K562 (cell line): ENCODE data around the gene CD248. TPM values are rescaled to one million over a fixed set of nuclear protein-coding genes. Genes with fewer than 3 reads are reported as not detected.

ENCODE experiments used
- ATAC-seq: fragments of 200-7000 bp; cut with Tn5 transposase; 3 replicates; pipeline ENCODE4 v1.9.1; 2020; ENCODE audit warnings: moderate library complexity
- BruUV-seq: library from RNA; stranded (reverse); fragments of 400-500 nt; replicated peaks from 2 replicates; lab custom pipeline; 2021; lab: Mats Ljungman, UMichigan
- CTCF ChIA-PET: fragments of 300-600 bp; formaldehyde crosslinking; extraction: SDS; loops from one replicate; lab custom pipeline; 2021; ENCODE audit warnings: low intra/inter-chr PET ratio; lab: Yijun Ruan, JAX
- POLR2A ChIA-PET: fragments of 300-600, 350-650 bp; sonication (Branson Sonifier 250); formaldehyde crosslinking; extraction: SDS; loops from one replicate; lab custom pipeline; 2021; ENCODE audit warnings: antibody characterized with exemption, inconsistent platforms; lab: Yijun Ruan, JAX
- DNase-seq, 4 experiments: peaks; one replicate each; pipeline versions ENCODE4 v3.0.0 to v3.0.0-alpha.2; 2011 to 2018; ENCODE audit warnings: low spot score in 3 of 4, mixed read lengths in 3 of 4; ENCODE audit errors: extremely low read depth in 1 of 4
- FAIRE-seq: peaks from 2 replicates; lab custom pipeline; 2011; peaks lifted over from hg19 to GRCh38; lab: Jason Lieb, UNC
- H2AFZ ChIP-seq: 2 replicates; pipeline ENCODE4 v1.6.0; 2011; ENCODE audit warnings: low read depth, low read length, control low read depth, inconsistent platforms
- H3K27ac ChIP-seq: fragments of 200-600 bp; 3 replicates; pipeline ENCODE4 v1.8.0; 2011; ENCODE audit warnings: low read depth, mild to moderate bottlenecking, control low read depth, inconsistent platforms, low read length, moderate library complexity, mixed read lengths; ENCODE audit errors: extremely low read depth
- H3K27me3 ChIP-seq, 2 experiments: fragments of 300-600 bp in 1 of 2; 2 replicates in 1 of 2; 3 replicates in 1 of 2; pipeline versions ENCODE4 v1.6.0 to v1.8.0; 2011; ENCODE audit warnings: inconsistent platforms in 2 of 2, low read length in 2 of 2, mild to moderate bottlenecking in 1 of 2, mixed read lengths in 1 of 2, moderate library complexity in 1 of 2; ENCODE audit not compliant: control insufficient read depth in 2 of 2, insufficient read depth in 2 of 2
- H3K36me3 ChIP-seq: fragments of 300-600 bp; 3 replicates; pipeline ENCODE4 v1.8.0; 2011; ENCODE audit warnings: mild to moderate bottlenecking, low read length, inconsistent platforms; ENCODE audit not compliant: control insufficient read depth, insufficient read depth
- H3K4me1 ChIP-seq, 2 experiments: fragments of 200-600 bp in 1 of 2; replicated peaks in 1 of 2; 2 replicates in 1 of 2; 3 replicates in 1 of 2; pipeline versions ENCODE4 v1.5.1 to v1.8.0; 2011; ENCODE audit warnings: inconsistent platforms in 2 of 2, low read length in 2 of 2, mild to moderate bottlenecking in 1 of 2, mixed read lengths in 1 of 2, moderate library complexity in 1 of 2; ENCODE audit not compliant: control insufficient read depth in 2 of 2, insufficient read depth in 2 of 2
- H3K4me2 ChIP-seq: 2 replicates; pipeline ENCODE4 v1.6.1; 2011; ENCODE audit warnings: low read length, control low read depth, inconsistent platforms, mixed read lengths; ENCODE audit not compliant: insufficient read depth
- H3K4me3 ChIP-seq: fragments of 200-600 bp; sonication (generic), shearing (Covaris generic); 2 replicates; pipeline ENCODE4 v1.5.1; 2016; ENCODE audit warnings: control low read depth, inconsistent platforms
- H3K79me2 ChIP-seq: fragments of 200-600 bp; 3 replicates; pipeline ENCODE4 v1.8.0; 2011; ENCODE audit warnings: low read length, inconsistent platforms; ENCODE audit not compliant: control insufficient read depth, insufficient read depth
- H3K9ac ChIP-seq, 2 experiments: 2 replicates each; pipeline versions ENCODE4 v1.6.0 to v1.6.1; 2011; ENCODE audit warnings: low read depth in 2 of 2, low read length in 2 of 2, control low read depth in 1 of 2, inconsistent platforms in 1 of 2, mild to moderate bottlenecking in 1 of 2, mixed read lengths in 1 of 2; ENCODE audit not compliant: insufficient read depth in 1 of 2
- H3K9me1 ChIP-seq: one replicate; pipeline ENCODE4 v1.6.0; 2011; ENCODE audit warnings: inconsistent platforms, mild to moderate bottlenecking, low read length, moderate library complexity; ENCODE audit not compliant: control insufficient read depth, insufficient read depth
- H3K9me3 ChIP-seq: replicated peaks from 2 replicates; pipeline ENCODE4 v1.5.1; 2011; ENCODE audit warnings: low read depth, low read length, inconsistent platforms; ENCODE audit not compliant: control insufficient read depth, insufficient read depth
- H4K20me1 ChIP-seq: replicated peaks from 2 replicates; pipeline ENCODE4 v1.6.1; 2011; ENCODE audit warnings: low read length, inconsistent platforms, mixed read lengths; ENCODE audit not compliant: control insufficient read depth, insufficient read depth
- ATF3 ChIP-seq, 2 experiments: fragments of 450-650 bp in 1 of 2; sonication (generic) in 1 of 2; formaldehyde crosslinking in 1 of 2; IDR thresholded peaks in 1 of 2; conservative IDR thresholded peaks in 1 of 2; 2 replicates each; pipeline versions ENCODE4 v1.6.1 to v1.8.1; 2016 to 2023; ENCODE audit warnings: mild to moderate bottlenecking in 2 of 2, moderate library complexity in 2 of 2, inconsistent platforms in 1 of 2, missing genetic modification reagents in 1 of 2
- CEBPB ChIP-seq: fragments of 450-650 bp; IDR thresholded peaks from 2 replicates; pipeline ENCODE4 v1.6.1; 2016; ENCODE audit warnings: missing genetic modification characterization, missing compliant biosample characterization
- EP300 ChIP-seq: IDR thresholded peaks from 2 replicates; pipeline ENCODE4 v1.6.1; 2012; ENCODE audit warnings: low read length, improper control_type of control experiment
- IRF9 ChIP-seq: fragments of 450-650 bp; IDR thresholded peaks from 2 replicates; pipeline ENCODE4 v1.6.1; 2016; ENCODE audit warnings: missing biosample characterization, missing genetic modification characterization
- LARP7 ChIP-seq: fragments of 450-650 bp; IDR thresholded peaks from 2 replicates; pipeline ENCODE4 v1.6.1; 2016
- MAFG ChIP-seq: fragments of 450-650 bp; conservative IDR thresholded peaks from 2 replicates; pipeline ENCODE4 v1.6.1; 2016; ENCODE audit warnings: missing genetic modification characterization, missing compliant biosample characterization
- SREBF1 ChIP-seq: fragments of 150-350 bp; IDR thresholded peaks from 2 replicates; pipeline ENCODE4 v1.6.1; 2014; ENCODE audit warnings: antibody characterized with exemption, low read depth, low read length, borderline replicate concordance
- ZNF24 ChIP-seq: fragments of 450-650 bp; IDR thresholded peaks from 2 replicates; pipeline ENCODE4 v1.6.1; 2016
- ZNF316 ChIP-seq: fragments of 450-650 bp; IDR thresholded peaks from 2 replicates; pipeline ENCODE4 v1.6.1; 2016
- ZNF740 ChIP-seq, 3 experiments: fragments of 200-800 bp in 1 of 3; sonication (Bioruptor generic) in 1 of 3; sonication (generic) in 1 of 3; formaldehyde crosslinking in 1 of 3; IDR thresholded peaks; 2 replicates each; pipeline versions ENCODE4 v1.6.1 to v1.8.0; 2016 to 2022; ENCODE audit warnings: mild to moderate bottlenecking in 2 of 3, missing compliant biosample characterization in 2 of 3, missing genetic modification characterization in 2 of 3, missing genetic modification reagents in 1 of 3
- WGBS: fragments of 100-300 bp; shearing (Covaris generic); methylation state at CpG from one replicate; pipeline ENCODE4 v1.1.6; 2016; ENCODE audit warnings: low coverage, mixed read lengths; ENCODE audit not compliant: insufficient coverage; ENCODE audit errors: missing lambda C conversion rate; 5-methylcytosine and 5-hydroxymethylcytosine counted together
- in situ Hi-C: fragments of 300-500 bp; cut with MboI; formaldehyde crosslinking; loops from 4 replicates; pipeline ENCODE4 v1.15.0; 2018; ENCODE audit warnings: inconsistent platforms, mixed read lengths
- intact Hi-C: fragments of 100-400 bp; cut with micrococcal nuclease; formaldehyde crosslinking; loops from 2 replicates; pipeline ENCODE4 v1.14.2; 2022
- polyA plus RNA-seq, 8 experiments: library from polyadenylated mRNA; depleted of rRNA in 4 of 8; stranded (reverse) in 5 of 8; unstranded in 3 of 8; fragments of >200 nt; fragmentation: Nextera tagmentation in 2 of 8; fragmentation: Illumina TruSeq in 1 of 8; extraction: Ambion mirVana in 2 of 8; extraction: Trizol in 1 of 8; gene quantifications; 2 replicates each; pipeline versions ENCODE4 v1.2.1 to v1.2.3, GENCODE V29; 2011 to 2014; ENCODE audit warnings: inconsistent platforms in 1 of 8, missing spikeins in 1 of 8
- total RNA-seq, 7 experiments: library from RNA; depleted of rRNA in 6 of 7; stranded (reverse); fragments of >200 nt in 6 of 7; fragmentation: Illumina TruSeq in 2 of 7; extraction: Trizol in 2 of 7; gene quantifications; 2 replicates each; pipeline versions ENCODE4 v1.2.1 to v1.2.3, GENCODE V29; 2011 to 2021; ENCODE audit warnings: low replicate concordance in 1 of 7

The CD248 gene
- total and polyA plus RNA-seq, 9 of the 15 experiments (the other 6 are each of a cell fraction or from before 2014, with no cell fraction given): 0.09 TPM; not detected in 8

GRCh38 chr11:66318600-66318970 is 1.7 kb upstream of the CD248 start:
- ATAC-seq: no peak
- in situ Hi-C loops: no loop called here
- H3K4me1 ChIP-seq: peaks cover 0 to 52% of the 10 kb centered on the region in 2 experiments; a peak in 3 of 5 replicates
- H3K4me2 ChIP-seq: no peak overlapping the region
- BruUV-seq: no TSS peak
- H3K27me3 ChIP-seq: no peaks in the 10 kb centered on the region
- ChIA-PET CTCF (no interaction called here), POLR2A (interaction anchor here (0.6 to 1.0 kb wide), 2 partner anchors 15 to 17 kb away, joined by 3 read pairs; no protein-coding TSS in a partner anchor)
- no peak overlapping the region for H3K27ac ChIP-seq
- no peak overlapping the region for H3K9ac ChIP-seq
- H3K79me2 ChIP-seq: no peaks in the 10 kb centered on the region
- no peak for TF ChIP-seq SREBF1
- TF ChIP-seq LARP7: no peak
- H3K9me1 ChIP-seq: no peaks in the 10 kb centered on the region
- no peak for DNase-seq
- intact Hi-C loops: no loop called here
- WGBS: 19% methylated on average over 3 of the region's 3 CpGs
- H3K36me3 ChIP-seq: no peaks in the 10 kb centered on the region
- FAIRE-seq: no peak
- no peaks in the 10 kb centered on the region for H3K9me3 ChIP-seq
- no peaks in the 10 kb centered on the region for H4K20me1 ChIP-seq
- no peak overlapping the region for H3K4me3 ChIP-seq
- H2AFZ ChIP-seq: no peak overlapping the region

GRCh38 chr11:66317723-66318599 is 1.1 kb upstream of the CD248 start:
- FAIRE-seq: no peak
- WGBS: 47% methylated on average over 13 of the region's 16 CpGs
- POLR2A ChIA-PET: interaction anchor here (0.6 to 1.0 kb wide), 4 partner anchors 16 to 55 kb away, joined by 3 to 4 read pairs (median 3); no protein-coding TSS in a partner anchor
- TF ChIP-seq MAFG (tag) (0 out of 2 replicates have a peak, but pooled peaks have one; percentile 13), ZNF740 (CRISPR knock-in tag; IDR thresholded peaks at IDR 0.05) (no peak), ZNF740 (tag; IDR thresholded peaks at IDR 0.05) (no peak), ATF3 (IDR thresholded peaks at IDR 0.05) (peak; percentile 72), ATF3 (CRISPR knock-in tag; conservative IDR thresholded peaks at IDR 0.05) (no peak), IRF9 (tag) (0 out of 2 replicates have a peak, but pooled peaks have one; percentile 26), EP300 (no peak), ZNF316 (peak; percentile 44; the same call in 1 of the 2 replicates), CEBPB (peak; percentile 97), ZNF24 (no peak)

More at GRCh38 chr11:66317723-66318599, 1.1 kb upstream of the CD248 start:
- Histone ChIP-seq H3K4me3 (no peak overlapping the region), H3K27me3 (no peaks in the 10 kb centered on the region), H3K4me1 (peaks cover 5 to 59% of the 10 kb centered on the region in 2 experiments), H3K79me2 (no peaks in the 10 kb centered on the region), H3K27ac (no peak overlapping the region), H4K20me1 (no peaks in the 10 kb centered on the region), H3K9me3 (no peaks in the 10 kb centered on the region), H3K9me1 (no peaks in the 10 kb centered on the region), H3K9ac (no peak overlapping the region; a peak in 1 of 4 replicates), H3K4me2 (no peak overlapping the region), H3K36me3 (no peaks in the 10 kb centered on the region), H2AFZ (no peak overlapping the region)
- ATAC-seq (no peak), DNase-seq (no peak)
- in situ Hi-C loops (no loop called here), intact Hi-C loops (no loop called here)
- CTCF ChIA-PET: no interaction called here
- BruUV-seq: no TSS peak
